ENCODE data around the gene NR5A2.

GRCh38 chr1:200051620-200052019 is 24.1 kb downstream of the NR5A2 start:
- TF ChIP-seq CTCF (IDR thresholded peaks at IDR 0.05 in 4 of 5, conservative IDR thresholded peaks at IDR 0.05 in 1 of 5) (no peak), POLR2A (IDR thresholded peaks at IDR 0.05) (no peak)

Data from gastrocnemius medialis (tissue), 4 donors.